Activated T-cell treated with anti-CD3 and anti-CD28 coated beads, Interleukin-2, amount 50 U/mL, for 72 hours (primary cell): Measurements from ENCODE around the gene FCER1G. TPM values are rescaled to one million over a fixed set of nuclear protein-coding genes. Genes with fewer than 3 reads are reported as not detected.

Source experiments
- ATAC-seq, 2 donors: fragments of 150-1000 bp; cut with Tn5 transposase; replicated peaks in 1 of 2; 2 replicates each; pipeline ENCODE4 v1.10.0; 2021; ENCODE audit warnings: moderate library complexity in 2 of 2, mild to moderate bottlenecking in 1 of 2
- DNase-seq, 2 donors: peaks; one replicate each; pipeline ENCODE4 v3.0.0; 2021 to 2022; ENCODE audit warnings: mixed read lengths in 1 of 2
- H3K27ac Mint-ChIP-seq: one replicate; pipeline ENCODE4 v1.8.0; 2022; ENCODE audit warnings: mild to moderate bottlenecking, moderate library complexity, mixed read lengths
- H3K27me3 Mint-ChIP-seq: one replicate; pipeline ENCODE4 v1.8.0; 2022; ENCODE audit warnings: low read depth, mixed read lengths
- H3K36me3 Mint-ChIP-seq, 2 donors: one replicate each; pipeline ENCODE4 v1.8.0; 2022; ENCODE audit warnings: mixed read lengths in 2 of 2, mild to moderate bottlenecking in 1 of 2; ENCODE audit not compliant: insufficient read depth in 2 of 2
- H3K4me1 Mint-ChIP-seq: one replicate; pipeline ENCODE4 v1.8.0; 2022; ENCODE audit warnings: low read depth, mixed read lengths
- H3K4me3 Mint-ChIP-seq, 2 donors: one replicate each; pipeline ENCODE4 v1.8.0; 2022; ENCODE audit warnings: mild to moderate bottlenecking in 2 of 2, mixed read lengths in 2 of 2, moderate library complexity in 2 of 2
- H3K9me3 Mint-ChIP-seq, 2 donors: one replicate each; pipeline ENCODE4 v1.8.0; 2022; ENCODE audit warnings: mixed read lengths in 2 of 2
- total RNA-seq, 2 donors: library from RNA; stranded (reverse); gene quantifications; one replicate each; pipeline ENCODE4 v1.2.3, GENCODE V29; 2022

FCER1G gene
- total RNA-seq, 2 donors from 2014 or later: 1.8 to 3.7 TPM

GRCh38 chr1:161200992-161201835, 13.9 kb upstream of the FCER1G start:
- H3K4me3 Mint-ChIP-seq: peak overlapping the region; percentile 87 to 96
- peaks cover 57% of the 10 kb centered on the region for H3K4me1 Mint-ChIP-seq
- DNase-seq (no peak), ATAC-seq (no peak)
- H3K9me3 Mint-ChIP-seq: no peaks in the 10 kb centered on the region
- H3K27ac Mint-ChIP-seq: peak overlapping the region; percentile 97
- H3K36me3 Mint-ChIP-seq: peaks cover 10% of the 10 kb centered on the region in 2 donors
- no peaks in the 10 kb centered on the region for H3K27me3 Mint-ChIP-seq

GRCh38 chr1:161201836-161202712, 13.0 kb upstream of the FCER1G start, which contains the start of gene NDUFS2:
TSS of gene NDUFS2 (plus strand) at chr1:161202367. CDS start at chr1:161202386, 19 bp downstream.
- peak within 1 kb of the TSS; percentile 97 for H3K27ac Mint-ChIP-seq
- H3K36me3 Mint-ChIP-seq: peaks cover 10 to 12% of the 10 kb centered on the region in 2 donors
- H3K27me3 Mint-ChIP-seq: no peaks in the 10 kb centered on the region
- peaks cover 63% of the 10 kb centered on the region for H3K4me1 Mint-ChIP-seq
- DNase-seq (peak; percentile 93 to 96), ATAC-seq (peak; percentile 98 to 99)
- peak within 1 kb of the TSS; percentile 87 to 96 for H3K4me3 Mint-ChIP-seq
- no peaks in the 10 kb centered on the region for H3K9me3 Mint-ChIP-seq

DNA sequence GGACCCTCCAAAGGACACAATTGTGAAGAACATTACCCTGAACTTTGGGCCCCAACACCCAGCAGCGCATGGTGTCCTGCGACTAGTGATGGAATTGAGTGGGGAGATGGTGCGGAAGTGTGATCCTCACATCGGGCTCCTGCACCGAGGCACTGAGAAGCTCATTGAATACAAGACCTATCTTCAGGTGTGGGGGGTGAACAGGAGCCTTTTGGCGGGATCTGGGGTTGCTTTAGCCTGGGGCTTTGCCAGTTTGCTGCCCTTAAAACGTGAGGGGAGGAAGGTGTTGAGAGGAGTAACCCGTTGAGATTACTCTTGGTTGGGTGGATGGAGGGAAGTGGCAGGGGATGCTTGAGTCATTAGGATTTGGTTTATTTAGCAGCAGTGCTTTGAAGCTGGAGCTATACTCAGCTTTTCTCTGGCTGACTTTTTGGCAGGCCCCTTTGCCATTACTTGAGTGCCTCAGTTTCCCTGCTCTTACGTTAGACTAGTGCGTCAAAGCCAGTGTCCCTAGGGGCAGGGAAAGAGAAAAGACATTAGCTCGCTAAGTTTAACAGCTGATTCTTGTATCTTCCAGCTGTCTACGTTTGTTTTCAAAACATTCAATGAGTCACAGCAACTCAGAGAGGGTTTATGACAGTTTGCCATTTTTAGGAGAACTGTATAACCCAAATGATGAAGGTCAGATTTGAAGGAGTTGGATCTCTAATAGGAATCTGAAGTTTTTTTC, 8.5 kb upstream of the FCER1G start:
- H3K27ac Mint-ChIP-seq: no peak overlapping the region
- H3K27me3 Mint-ChIP-seq: no peaks in the 10 kb centered on the region
- H3K4me3 Mint-ChIP-seq: no peak overlapping the region
- peaks cover 50% of the 10 kb centered on the region for H3K4me1 Mint-ChIP-seq
- ATAC-seq (no peak), DNase-seq (no peak)
- H3K36me3 Mint-ChIP-seq: peaks cover 15 to 26% of the 10 kb centered on the region in 2 donors
- no peaks in the 10 kb centered on the region for H3K9me3 Mint-ChIP-seq

- H3K36me3 Mint-ChIP-seq: peaks cover 14 to 30% of the 10 kb centered on the region in 2 donors
- no peak for ATAC-seq
- no peaks in the 10 kb centered on the region for H3K9me3 Mint-ChIP-seq
- DNase-seq: no peak
- H3K4me1 Mint-ChIP-seq: peaks cover 46% of the 10 kb centered on the region
- H3K4me3 Mint-ChIP-seq: no peak overlapping the region
- H3K27ac Mint-ChIP-seq: no peak overlapping the region
- no peaks in the 10 kb centered on the region for H3K27me3 Mint-ChIP-seq
These were observed 7.9 kb upstream of the FCER1G start for GRCh38 chr1:161207173-161207572.

DNA sequence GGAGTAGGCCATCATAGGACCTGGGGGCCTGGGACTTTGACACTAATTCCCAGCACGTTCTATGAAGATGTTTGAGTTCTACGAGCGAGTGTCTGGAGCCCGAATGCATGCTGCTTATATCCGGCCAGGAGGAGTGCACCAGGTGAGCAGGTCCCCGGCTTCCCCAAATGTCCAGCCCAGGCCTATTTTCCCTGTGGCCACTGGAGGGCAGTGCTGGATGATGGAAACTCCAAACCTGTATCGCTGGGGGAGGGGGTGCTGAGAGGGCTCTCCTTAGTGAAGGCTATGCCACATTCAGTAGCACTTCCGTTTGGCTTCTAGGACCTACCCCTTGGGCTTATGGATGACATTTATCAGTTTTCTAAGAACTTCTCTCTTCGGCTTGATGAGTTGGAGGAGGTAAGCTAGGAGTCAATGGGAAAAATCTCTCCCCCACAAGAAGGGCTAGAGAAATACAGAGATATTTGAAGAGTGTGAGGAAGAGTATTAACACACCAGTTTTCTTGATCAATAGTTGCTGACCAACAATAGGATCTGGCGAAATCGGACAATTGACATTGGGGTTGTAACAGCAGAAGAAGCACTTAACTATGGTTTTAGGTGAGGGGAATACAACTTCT, 5.2 kb upstream of the FCER1G start:
- Mint-ChIP-seq H3K4me1 (peaks cover 25% of the 10 kb centered on the region), H3K9me3 (no peaks in the 10 kb centered on the region), H3K27ac (no peak overlapping the region), H3K4me3 (no peak overlapping the region), H3K27me3 (no peaks in the 10 kb centered on the region), H3K36me3 (peaks cover 14 to 31% of the 10 kb centered on the region in 2 donors)
- DNase-seq (peak; percentile 78 to 80), ATAC-seq (peak; percentile 91 to 94)

GRCh38 chr1:161214369-161214768, 726 bp upstream of the FCER1G start:
- Mint-ChIP-seq H3K36me3 (peaks cover 10 to 26% of the 10 kb centered on the region in 2 donors), H3K27me3 (no peaks in the 10 kb centered on the region), H3K4me3 (no peak overlapping the region), H3K4me1 (peaks cover 40% of the 10 kb centered on the region), H3K9me3 (no peaks in the 10 kb centered on the region), H3K27ac (peak overlapping the region; percentile 17)
- DNase-seq: no peak
- no peak for ATAC-seq

GRCh38 chr1:161216945-161217712, 2.0 kb downstream of the FCER1G start:
- Mint-ChIP-seq H3K27ac (no peak overlapping the region), H3K36me3 (peaks cover 7 to 11% of the 10 kb centered on the region in 2 donors), H3K4me3 (peak overlapping the region in 1 of 2 donors; percentile 6), H3K9me3 (no peaks in the 10 kb centered on the region), H3K4me1 (peaks cover 40% of the 10 kb centered on the region), H3K27me3 (no peaks in the 10 kb centered on the region)
- DNase-seq: no peak
- peak; percentile 63 to 76 for ATAC-seq

- H3K9me3 Mint-ChIP-seq: no peaks in the 10 kb centered on the region
- peaks cover 7 to 11% of the 10 kb centered on the region in 2 donors for H3K36me3 Mint-ChIP-seq
- H3K4me1 Mint-ChIP-seq: peaks cover 40% of the 10 kb centered on the region
- no peak for DNase-seq
- H3K27ac Mint-ChIP-seq: no peak overlapping the region
- no peaks in the 10 kb centered on the region for H3K27me3 Mint-ChIP-seq
- peak overlapping the region in 1 of 2 donors; percentile 22 for H3K4me3 Mint-ChIP-seq
- ATAC-seq: peak in 1 of 2 donors; percentile 8
These were observed 2.7 kb downstream of the FCER1G start for GRCh38 chr1:161217831-161218230.

- Mint-ChIP-seq H3K36me3 (peaks cover 5 to 8% of the 10 kb centered on the region in 2 donors), H3K27ac (no peak overlapping the region), H3K9me3 (no peaks in the 10 kb centered on the region), H3K27me3 (no peaks in the 10 kb centered on the region), H3K4me3 (no peak overlapping the region), H3K4me1 (peaks cover 40% of the 10 kb centered on the region)
- ATAC-seq: no peak
- no peak for DNase-seq
These were observed 3.4 kb downstream of the FCER1G start for GRCh38 chr1:161218301-161219077.

DNA sequence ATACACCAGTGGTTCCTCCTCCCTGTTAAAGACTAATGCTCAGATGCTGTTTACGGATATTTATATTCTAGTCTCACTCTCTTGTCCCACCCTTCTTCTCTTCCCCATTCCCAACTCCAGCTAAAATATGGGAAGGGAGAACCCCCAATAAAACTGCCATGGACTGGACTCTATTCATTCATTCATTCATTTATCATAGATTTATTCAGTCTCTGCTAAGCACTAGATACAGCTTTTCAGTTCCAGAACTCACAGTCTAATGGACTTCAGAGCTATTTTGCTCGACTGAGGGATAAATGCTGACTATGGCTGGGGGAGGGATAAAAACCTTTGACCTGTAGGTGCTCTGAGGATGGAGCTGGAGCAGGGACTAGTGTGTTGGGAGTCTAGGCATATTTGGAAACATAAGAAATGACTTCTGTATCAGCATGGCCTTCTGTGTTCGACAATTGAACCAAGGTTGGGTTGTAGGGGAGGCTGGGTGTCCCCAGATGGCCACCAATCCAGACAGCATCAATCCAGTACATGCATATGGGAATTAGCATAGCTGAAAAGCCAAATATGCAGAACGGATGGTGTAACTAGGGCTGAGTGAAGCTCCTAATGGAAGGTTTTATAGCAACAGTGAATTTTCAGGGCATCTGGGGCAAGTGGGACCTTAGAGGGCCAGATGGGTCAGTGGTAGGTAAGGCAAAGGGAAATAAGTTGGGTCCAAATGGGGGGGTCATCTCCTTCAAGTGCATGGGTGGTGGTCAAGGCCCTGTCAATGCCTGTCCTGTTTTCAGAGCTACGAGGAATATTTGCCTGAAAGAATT, 4.2 kb downstream of the FCER1G start:
- Mint-ChIP-seq H3K4me3 (no peak overlapping the region), H3K27ac (no peak overlapping the region), H3K4me1 (peaks cover 40% of the 10 kb centered on the region), H3K9me3 (no peaks in the 10 kb centered on the region), H3K36me3 (peaks cover 2 to 7% of the 10 kb centered on the region in 2 donors), H3K27me3 (no peaks in the 10 kb centered on the region)
- DNase-seq: no peak
- no peak for ATAC-seq

GRCh38 chr1:161220002-161220401, 4.9 kb downstream of the FCER1G start:
- H3K4me3 Mint-ChIP-seq: no peak overlapping the region
- ATAC-seq (no peak), DNase-seq (no peak)
- peaks cover 0 to 1% of the 10 kb centered on the region in 2 donors for H3K36me3 Mint-ChIP-seq
- H3K27me3 Mint-ChIP-seq: no peaks in the 10 kb centered on the region
- no peak overlapping the region for H3K27ac Mint-ChIP-seq
- H3K9me3 Mint-ChIP-seq: no peaks in the 10 kb centered on the region
- peaks cover 40% of the 10 kb centered on the region for H3K4me1 Mint-ChIP-seq
